SK-N-SH treated with all-trans-retinoic acid at 6 μM for 48 hours (cell line): ENCODE data around the gene MGME1.
A peak's percentile ranks its signal among the peaks of the same experiment; 100 is the strongest.

Experiments used
- ATAC-seq: fragments of 200-7000 bp; cut with Tn5 transposase; 3 replicates; pipeline ENCODE4 v1.9.1; 2020; ENCODE audit warnings: mild to moderate bottlenecking, moderate library complexity
- ARNTL ChIP-seq: fragments of 450-650 bp; formaldehyde crosslinking; IDR thresholded peaks from 2 replicates; pipeline ENCODE4 v1.5.0; 2020; ENCODE audit warnings: low read depth, mild to moderate bottlenecking, moderate library complexity, borderline replicate concordance
- BACH2 ChIP-seq: fragments of 250-450 bp; sonication (Bioruptor Pico); IDR thresholded peaks from 2 replicates; pipeline ENCODE4 v1.9.0; 2021; ENCODE audit warnings: mild to moderate bottlenecking, borderline replicate concordance
- ESRRG ChIP-seq: fragments of 250-450 bp; sonication (Bioruptor Pico); IDR thresholded peaks from 2 replicates; pipeline ENCODE4 v1.6.1; 2021; ENCODE audit warnings: mild to moderate bottlenecking
- GLIS3 ChIP-seq: fragments of 250-450 bp; sonication (Bioruptor Pico); IDR thresholded peaks from 2 replicates; pipeline ENCODE4 v1.5.0; 2020; ENCODE audit warnings: mild to moderate bottlenecking, moderate library complexity
- ISL1 ChIP-seq: fragments of 250-450 bp; sonication (Bioruptor Pico); IDR thresholded peaks from 2 replicates; pipeline ENCODE4 v2.1.2; 2022; ENCODE audit warnings: mild to moderate bottlenecking, moderate library complexity
- OSR1 ChIP-seq: fragments of 250-450 bp; sonication (Bioruptor Pico); IDR thresholded peaks from 2 replicates; pipeline ENCODE4 v1.8.0; 2022; ENCODE audit warnings: moderate library complexity, mild to moderate bottlenecking, inconsistent platforms
- PATZ1 ChIP-seq: fragments of 250-450 bp; sonication (Bioruptor Pico); IDR thresholded peaks from 2 replicates; pipeline ENCODE4 v1.8.0; 2020; ENCODE audit warnings: mild to moderate bottlenecking, moderate library complexity, borderline replicate concordance
- PPARA ChIP-seq: fragments of 250-450 bp; sonication (Bioruptor Pico); IDR thresholded peaks from 2 replicates; pipeline ENCODE4 v1.5.0; 2020; ENCODE audit warnings: mild to moderate bottlenecking, borderline replicate concordance
- RARB ChIP-seq: fragments of 250-450 bp; sonication (Bioruptor Pico); IDR thresholded peaks from 2 replicates; pipeline ENCODE4 v1.8.0; 2021; ENCODE audit warnings: mild to moderate bottlenecking, moderate library complexity
- SNAI2 ChIP-seq: fragments of 250-450 bp; sonication (Bioruptor Pico); IDR thresholded peaks from 2 replicates; pipeline ENCODE4 v1.5.0; 2020; ENCODE audit warnings: mild to moderate bottlenecking, moderate library complexity
- TCF4 ChIP-seq: fragments of 250-450 bp; sonication (Bioruptor Pico); IDR thresholded peaks from 2 replicates; pipeline ENCODE4 v1.8.0; 2021; ENCODE audit warnings: mild to moderate bottlenecking, moderate library complexity, borderline replicate concordance
- TOX ChIP-seq: fragments of 250-450 bp; sonication (Bioruptor Pico); IDR thresholded peaks from 2 replicates; pipeline ENCODE4 v1.8.0; 2021; ENCODE audit warnings: mild to moderate bottlenecking, moderate library complexity, borderline replicate concordance
- TSHZ2 ChIP-seq: fragments of 250-450 bp; sonication (Bioruptor Pico); IDR thresholded peaks from 2 replicates; pipeline ENCODE4 v1.5.0; 2020; ENCODE audit warnings: mild to moderate bottlenecking, moderate library complexity
- ZC3H10 ChIP-seq: fragments of 250-450 bp; sonication (Bioruptor Pico); IDR thresholded peaks from 2 replicates; pipeline ENCODE4 v1.5.1; 2021; ENCODE audit warnings: mild to moderate bottlenecking, moderate library complexity
- ZFP3 ChIP-seq: fragments of 250-450 bp; sonication (Bioruptor Pico); IDR thresholded peaks from 2 replicates; pipeline ENCODE4 v1.5.0; 2020; ENCODE audit warnings: mild to moderate bottlenecking, moderate library complexity
- ZFP30 ChIP-seq: fragments of 450-650 bp; formaldehyde crosslinking; IDR thresholded peaks from 2 replicates; pipeline ENCODE4 v1.5.0; 2022; ENCODE audit warnings: mild to moderate bottlenecking, moderate library complexity
- ZNF8 ChIP-seq: fragments of 450-650 bp; formaldehyde crosslinking; IDR thresholded peaks from 2 replicates; pipeline ENCODE4 v1.5.0; 2020; ENCODE audit warnings: mild to moderate bottlenecking, moderate library complexity
- TF ChIP-seq, protein P1 (sequence below): fragments of 250-450 bp; sonication (Bioruptor Pico); IDR thresholded peaks from 2 replicates; pipeline ENCODE4 v1.5.1; 2020; ENCODE audit warnings: low read depth, mild to moderate bottlenecking, moderate library complexity
- TF ChIP-seq, protein P2 (sequence below): fragments of 250-450 bp; sonication (Bioruptor Pico); IDR thresholded peaks from 2 replicates; pipeline ENCODE4 v1.5.1; 2021; ENCODE audit warnings: mild to moderate bottlenecking, moderate library complexity

MGME1 gene

DNA sequence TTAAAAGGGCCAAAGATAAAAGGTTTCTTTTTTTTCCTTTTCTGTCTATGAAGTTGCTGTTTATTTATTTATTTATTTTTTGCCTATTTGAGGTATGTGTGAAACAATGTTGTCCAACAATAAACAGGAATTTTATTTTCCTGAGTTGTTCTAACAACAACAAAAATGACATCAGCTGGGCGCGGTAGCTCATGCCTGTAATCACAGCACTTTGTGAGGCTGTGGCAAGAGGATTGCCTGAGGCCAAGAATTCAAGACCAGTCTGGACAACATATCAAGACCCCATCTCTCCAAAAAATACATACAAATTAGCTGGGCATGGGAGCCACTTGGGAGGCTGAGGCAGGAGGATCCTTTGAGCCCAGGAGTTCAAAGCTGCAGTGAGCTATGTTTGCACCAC, 44.1 kb downstream of the MGME1 start:
- TF ChIP-seq ZFP30 (no peak), TCF4 (CRISPR knock-in tag) (no peak), ZNF8 (CRISPR knock-in tag) (no peak), ISL1 (CRISPR knock-in tag) (no peak), ESRRG (CRISPR knock-in tag) (no peak), ARNTL (CRISPR knock-in tag) (no peak), ZC3H10 (CRISPR knock-in tag) (no peak), GLIS3 (CRISPR knock-in tag) (no peak)

DNA sequence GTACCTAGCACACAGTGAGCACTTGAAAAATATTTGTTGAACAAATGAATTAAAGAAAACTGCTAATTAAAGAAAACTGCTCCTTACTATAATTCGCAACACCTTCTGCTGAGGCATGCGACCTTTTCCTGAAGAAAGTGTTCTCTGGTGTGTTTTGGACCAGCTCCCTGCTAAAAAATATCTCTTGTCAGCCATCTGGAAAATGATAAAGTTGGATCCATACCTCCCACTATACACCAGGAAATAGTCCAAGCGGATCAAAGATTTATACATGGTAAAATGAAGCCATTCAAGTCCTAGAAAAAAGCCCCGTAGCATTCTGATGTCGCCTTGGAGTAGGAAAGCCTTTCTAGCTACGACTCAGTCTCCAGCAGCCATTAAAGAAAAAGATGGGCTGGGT, 45.6 kb downstream of the MGME1 start:
- no peak for ATAC-seq
- no peak for TF ChIP-seq SNAI2 (CRISPR knock-in tag)
- no peak for TF ChIP-seq RARB (CRISPR knock-in tag)
- no peak for TF ChIP-seq ZNF8 (CRISPR knock-in tag)
- TF ChIP-seq ZFP3 (CRISPR knock-in tag): no peak
- no peak for TF ChIP-seq ZFP30
- no peak for TF ChIP-seq TOX
- TF ChIP-seq BACH2 (CRISPR knock-in tag): no peak
- TF ChIP-seq TCF4 (CRISPR knock-in tag): no peak
- no peak for TF ChIP-seq PPARA (CRISPR knock-in tag)
- TF ChIP-seq ESRRG (CRISPR knock-in tag): no peak
- TF ChIP-seq, protein P1, sequence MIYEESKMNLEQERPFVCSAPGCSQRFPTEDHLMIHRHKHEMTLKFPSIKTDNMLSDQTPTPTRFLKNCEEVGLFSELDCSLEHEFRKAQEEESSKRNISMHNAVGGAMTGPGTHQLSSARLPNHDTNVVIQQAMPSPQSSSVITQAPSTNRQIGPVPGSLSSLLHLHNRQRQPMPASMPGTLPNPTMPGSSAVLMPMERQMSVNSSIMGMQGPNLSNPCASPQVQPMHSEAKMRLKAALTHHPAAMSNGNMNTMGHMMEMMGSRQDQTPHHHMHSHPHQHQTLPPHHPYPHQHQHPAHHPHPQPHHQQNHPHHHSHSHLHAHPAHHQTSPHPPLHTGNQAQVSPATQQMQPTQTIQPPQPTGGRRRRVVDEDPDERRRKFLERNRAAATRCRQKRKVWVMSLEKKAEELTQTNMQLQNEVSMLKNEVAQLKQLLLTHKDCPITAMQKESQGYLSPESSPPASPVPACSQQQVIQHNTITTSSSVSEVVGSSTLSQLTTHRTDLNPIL (CRISPR knock-in tag): no peak
- no peak for TF ChIP-seq ISL1 (CRISPR knock-in tag)
- no peak for TF ChIP-seq TSHZ2 (CRISPR knock-in tag)
- no peak for TF ChIP-seq ARNTL (CRISPR knock-in tag)
- TF ChIP-seq ZC3H10 (CRISPR knock-in tag): no peak

More for the DNA sequence above, 44.1 kb downstream of the MGME1 start:
- ATAC-seq: no peak

GRCh38 chr20:18016772-18017171, 48.0 kb downstream of the MGME1 start:
- no peak for ATAC-seq
- TF ChIP-seq, protein P1 (CRISPR knock-in tag): no peak
- TF ChIP-seq TCF4 (CRISPR knock-in tag): peak; percentile 27; the same call in 1 of the 2 replicates

DNA sequence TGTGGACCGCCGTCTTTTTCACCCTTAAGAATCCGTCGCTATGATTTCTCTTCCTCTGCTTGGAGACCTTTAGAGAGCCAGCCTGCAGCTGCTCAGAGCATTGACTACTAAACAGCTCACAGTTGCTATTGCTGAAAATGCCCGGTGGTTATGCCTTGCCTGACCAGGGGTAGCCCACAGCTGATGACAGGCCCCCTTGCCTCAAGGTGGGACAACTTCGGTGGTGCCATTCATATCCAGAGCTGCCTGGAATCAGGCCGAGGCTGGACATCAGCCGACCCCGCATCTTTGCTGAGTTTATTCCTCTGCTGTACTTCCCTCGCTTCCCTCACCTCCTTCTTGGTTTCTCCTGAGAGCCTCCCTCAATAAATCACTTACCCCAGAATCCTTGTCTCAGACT, 49.3 kb downstream of the MGME1 start:
- no peak for ATAC-seq
- TF ChIP-seq ZC3H10 (CRISPR knock-in tag) (no peak), TOX (no peak), PATZ1 (no peak), ZFP30 (no peak), OSR1 (CRISPR knock-in tag) (no peak), TCF4 (CRISPR knock-in tag) (no peak), ISL1 (CRISPR knock-in tag) (no peak), SNAI2 (CRISPR knock-in tag) (no peak), ESRRG (CRISPR knock-in tag) (no peak), RARB (CRISPR knock-in tag) (no peak)
- TF ChIP-seq, protein P2, sequence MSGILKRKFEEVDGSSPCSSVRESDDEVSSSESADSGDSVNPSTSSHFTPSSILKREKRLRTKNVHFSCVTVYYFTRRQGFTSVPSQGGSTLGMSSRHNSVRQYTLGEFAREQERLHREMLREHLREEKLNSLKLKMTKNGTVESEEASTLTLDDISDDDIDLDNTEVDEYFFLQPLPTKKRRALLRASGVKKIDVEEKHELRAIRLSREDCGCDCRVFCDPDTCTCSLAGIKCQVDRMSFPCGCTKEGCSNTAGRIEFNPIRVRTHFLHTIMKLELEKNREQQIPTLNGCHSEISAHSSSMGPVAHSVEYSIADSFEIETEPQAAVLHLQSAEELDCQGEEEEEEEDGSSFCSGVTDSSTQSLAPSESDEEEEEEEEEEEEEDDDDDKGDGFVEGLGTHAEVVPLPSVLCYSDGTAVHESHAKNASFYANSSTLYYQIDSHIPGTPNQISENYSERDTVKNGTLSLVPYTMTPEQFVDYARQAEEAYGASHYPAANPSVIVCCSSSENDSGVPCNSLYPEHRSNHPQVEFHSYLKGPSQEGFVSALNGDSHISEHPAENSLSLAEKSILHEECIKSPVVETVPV (CRISPR knock-in tag): no peak
